GM12878 (cell line): Measurements from ENCODE around the gene RTCA. TPM values are rescaled to one million over a fixed set of nuclear protein-coding genes. Genes with fewer than 3 reads are reported as not detected.

Experiments used
- BCLAF1 ChIP-seq: fragments of 450-650 bp; IDR thresholded peaks from 2 replicates; pipeline ENCODE4 v1.6.1; 2017; ENCODE audit warnings: antibody characterized with exemption, mild to moderate bottlenecking, moderate library complexity
- CBFB ChIP-seq: IDR thresholded peaks from 2 replicates; pipeline ENCODE4 v1.6.1; 2016; ENCODE audit warnings: antibody characterized with exemption, low read depth
- CREM ChIP-seq: IDR thresholded peaks from 2 replicates; pipeline ENCODE4 v1.6.1; 2014; ENCODE audit warnings: antibody characterized with exemption, low read depth
- FOXM1 ChIP-seq: IDR thresholded peaks from 2 replicates; pipeline ENCODE4 v1.6.1; 2012; ENCODE audit warnings: low read depth, mild to moderate bottlenecking, inconsistent platforms, low read length, moderate library complexity
- HCFC1 ChIP-seq: fragments of 150-350 bp; IDR thresholded peaks from 2 replicates; pipeline ENCODE4 v1.6.1; 2014; ENCODE audit warnings: low read length
- MEF2A ChIP-seq: IDR thresholded peaks from 2 replicates; pipeline ENCODE4 v1.6.1; 2011; ENCODE audit warnings: low read depth, mild to moderate bottlenecking, low read length, moderate library complexity; ENCODE audit not compliant: insufficient read depth
- NKRF ChIP-seq: fragments of 450-650 bp; conservative IDR thresholded peaks from 2 replicates; pipeline ENCODE4 v1.6.1; 2017; ENCODE audit warnings: mild to moderate bottlenecking, moderate library complexity
- POLR2AphosphoS2 ChIP-seq: IDR thresholded peaks from 2 replicates; pipeline ENCODE4 v1.6.1; 2011; ENCODE audit warnings: low read depth, mild to moderate bottlenecking, low read length, improper control_type of control experiment, moderate library complexity
- SRF ChIP-seq, 2 experiments: IDR thresholded peaks; 2 replicates each; pipeline ENCODE4 v1.6.1; 2011; ENCODE audit warnings: low read depth in 2 of 2, low read length in 2 of 2, mild to moderate bottlenecking in 1 of 2, moderate library complexity in 1 of 2
- TARDBP ChIP-seq: IDR thresholded peaks from 2 replicates; pipeline ENCODE4 v1.6.1; 2016; ENCODE audit warnings: borderline replicate concordance
- TBL1XR1 ChIP-seq: IDR thresholded peaks from 2 replicates; pipeline ENCODE4 v1.6.1; 2012; ENCODE audit warnings: low read depth, low read length, improper control_type of control experiment
- YBX1 ChIP-seq: fragments of 450-650 bp; IDR thresholded peaks from 2 replicates; pipeline ENCODE4 v1.6.1; 2016; ENCODE audit warnings: antibody characterized with exemption
- ZBED1 ChIP-seq: IDR thresholded peaks from 2 replicates; pipeline ENCODE4 v1.6.1; 2016; ENCODE audit warnings: borderline replicate concordance
- polyA plus RNA-seq, 11 experiments: library from polyadenylated mRNA; depleted of rRNA in 4 of 11; unstranded in 6 of 11; stranded (reverse) in 5 of 11; fragments of >200 nt; fragmentation: Nextera tagmentation in 4 of 11; fragmentation: Illumina TruSeq in 1 of 11; extraction: Ambion mirVana in 4 of 11; extraction: Trizol in 1 of 11; gene quantifications; 1 replicate in 1 of 11; 2 replicates in 10 of 11; pipeline versions ENCODE4 v1.2.1 to v1.2.3, GENCODE V29; 2011 to 2016; ENCODE audit warnings: inconsistent platforms in 2 of 11, missing spikeins in 2 of 11, low read depth in 1 of 11
- total RNA-seq, 4 experiments: library from RNA; depleted of rRNA in 3 of 4; stranded (reverse); fragments of >200 nt in 3 of 4; fragmentation: Illumina TruSeq in 1 of 4; extraction: Trizol in 1 of 4; gene quantifications; 2 replicates each; pipeline versions ENCODE4 v1.2.1 to v1.2.3, GENCODE V29; 2013 to 2021
- TF ChIP-seq, protein P1 (sequence below): fragments of 450-650 bp; IDR thresholded peaks from 2 replicates; pipeline ENCODE4 v1.6.1; 2017; ENCODE audit warnings: borderline replicate concordance
- TF ChIP-seq, protein P2 (sequence below): IDR thresholded peaks from 2 replicates; pipeline ENCODE4 v1.6.1; 2012; ENCODE audit warnings: improper control_type of control experiment, low read depth, low read length; ENCODE audit not compliant: insufficient replicate concordance
- TF ChIP-seq, protein P3 (sequence below): fragments of 150-350 bp; IDR thresholded peaks from 2 replicates; pipeline ENCODE4 v1.6.1; 2014; ENCODE audit warnings: mild to moderate bottlenecking, low read depth, low read length

RTCA gene
- total and polyA plus RNA-seq, 10 of the 15 experiments (the other 5 are each of a cell fraction or from before 2014, with no cell fraction given): 10.3 to 63.5 (median 37.3) TPM

DNA sequence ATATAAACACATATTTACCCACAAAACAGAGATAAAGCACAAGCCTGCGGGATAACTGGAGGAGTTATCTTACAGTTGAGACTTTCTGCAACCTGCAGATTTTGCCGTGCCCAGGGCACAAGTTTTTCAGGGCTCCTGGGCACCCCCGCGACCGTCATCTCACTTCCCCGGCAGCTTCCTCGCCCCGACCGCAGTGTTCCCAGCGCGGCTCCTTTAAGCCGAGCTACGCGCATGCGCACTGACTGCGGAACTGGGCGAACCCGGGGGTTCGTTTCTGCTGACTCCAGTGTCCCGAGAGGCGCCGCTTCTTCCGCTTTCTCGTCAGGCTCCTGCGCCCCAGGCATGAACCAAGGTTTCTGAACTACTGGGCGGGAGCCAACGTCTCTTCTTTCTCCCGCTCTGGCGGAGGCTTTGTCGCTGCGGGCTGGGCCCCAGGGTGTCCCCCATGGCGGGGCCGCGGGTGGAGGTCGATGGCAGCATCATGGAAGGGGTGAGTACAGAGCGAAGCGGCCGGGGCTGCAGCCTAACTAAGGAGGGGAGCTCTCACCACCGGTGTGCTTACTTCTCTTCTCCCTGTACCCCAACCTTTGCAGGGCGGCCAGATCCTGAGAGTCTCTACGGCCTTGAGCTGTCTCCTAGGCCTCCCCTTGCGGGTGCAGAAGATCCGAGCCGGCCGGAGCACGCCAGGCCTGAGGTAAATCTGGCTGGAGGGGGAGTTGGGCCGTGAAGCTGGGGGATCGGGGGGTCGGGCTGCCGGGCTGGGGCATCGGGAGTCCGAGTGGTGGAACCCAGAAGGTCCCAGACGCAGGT is at the start of gene RTCA (continued):
- TF ChIP-seq, protein P1, sequence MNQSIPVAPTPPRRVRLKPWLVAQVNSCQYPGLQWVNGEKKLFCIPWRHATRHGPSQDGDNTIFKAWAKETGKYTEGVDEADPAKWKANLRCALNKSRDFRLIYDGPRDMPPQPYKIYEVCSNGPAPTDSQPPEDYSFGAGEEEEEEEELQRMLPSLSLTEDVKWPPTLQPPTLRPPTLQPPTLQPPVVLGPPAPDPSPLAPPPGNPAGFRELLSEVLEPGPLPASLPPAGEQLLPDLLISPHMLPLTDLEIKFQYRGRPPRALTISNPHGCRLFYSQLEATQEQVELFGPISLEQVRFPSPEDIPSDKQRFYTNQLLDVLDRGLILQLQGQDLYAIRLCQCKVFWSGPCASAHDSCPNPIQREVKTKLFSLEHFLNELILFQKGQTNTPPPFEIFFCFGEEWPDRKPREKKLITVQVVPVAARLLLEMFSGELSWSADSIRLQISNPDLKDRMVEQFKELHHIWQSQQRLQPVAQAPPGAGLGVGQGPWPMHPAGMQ: no peak
- TF ChIP-seq TARDBP (no peak), MEF2A (no peak), YBX1 (no peak), HCFC1 (0 out of 2 replicates have a peak, but pooled peaks have one; percentile 37), SRF (IDR thresholded peaks at IDR 0.05; ENCODE audit: low read depth in 2 of 2, low read length in 2 of 2) (no peak), TBL1XR1 (no peak), POLR2AphosphoS2 (peak; percentile 56; the same call in 1 of the 2 replicates), ZBED1 (no peak), FOXM1 (0 out of 2 replicates have a peak, but pooled peaks have one; percentile 32), NKRF (peak; percentile 80), BCLAF1 (no peak), CREM (peak; percentile 45; the same call in 1 of the 2 replicates), CBFB (peak; percentile 60; the same call in 1 of the 2 replicates)
- TF ChIP-seq, protein P2, sequence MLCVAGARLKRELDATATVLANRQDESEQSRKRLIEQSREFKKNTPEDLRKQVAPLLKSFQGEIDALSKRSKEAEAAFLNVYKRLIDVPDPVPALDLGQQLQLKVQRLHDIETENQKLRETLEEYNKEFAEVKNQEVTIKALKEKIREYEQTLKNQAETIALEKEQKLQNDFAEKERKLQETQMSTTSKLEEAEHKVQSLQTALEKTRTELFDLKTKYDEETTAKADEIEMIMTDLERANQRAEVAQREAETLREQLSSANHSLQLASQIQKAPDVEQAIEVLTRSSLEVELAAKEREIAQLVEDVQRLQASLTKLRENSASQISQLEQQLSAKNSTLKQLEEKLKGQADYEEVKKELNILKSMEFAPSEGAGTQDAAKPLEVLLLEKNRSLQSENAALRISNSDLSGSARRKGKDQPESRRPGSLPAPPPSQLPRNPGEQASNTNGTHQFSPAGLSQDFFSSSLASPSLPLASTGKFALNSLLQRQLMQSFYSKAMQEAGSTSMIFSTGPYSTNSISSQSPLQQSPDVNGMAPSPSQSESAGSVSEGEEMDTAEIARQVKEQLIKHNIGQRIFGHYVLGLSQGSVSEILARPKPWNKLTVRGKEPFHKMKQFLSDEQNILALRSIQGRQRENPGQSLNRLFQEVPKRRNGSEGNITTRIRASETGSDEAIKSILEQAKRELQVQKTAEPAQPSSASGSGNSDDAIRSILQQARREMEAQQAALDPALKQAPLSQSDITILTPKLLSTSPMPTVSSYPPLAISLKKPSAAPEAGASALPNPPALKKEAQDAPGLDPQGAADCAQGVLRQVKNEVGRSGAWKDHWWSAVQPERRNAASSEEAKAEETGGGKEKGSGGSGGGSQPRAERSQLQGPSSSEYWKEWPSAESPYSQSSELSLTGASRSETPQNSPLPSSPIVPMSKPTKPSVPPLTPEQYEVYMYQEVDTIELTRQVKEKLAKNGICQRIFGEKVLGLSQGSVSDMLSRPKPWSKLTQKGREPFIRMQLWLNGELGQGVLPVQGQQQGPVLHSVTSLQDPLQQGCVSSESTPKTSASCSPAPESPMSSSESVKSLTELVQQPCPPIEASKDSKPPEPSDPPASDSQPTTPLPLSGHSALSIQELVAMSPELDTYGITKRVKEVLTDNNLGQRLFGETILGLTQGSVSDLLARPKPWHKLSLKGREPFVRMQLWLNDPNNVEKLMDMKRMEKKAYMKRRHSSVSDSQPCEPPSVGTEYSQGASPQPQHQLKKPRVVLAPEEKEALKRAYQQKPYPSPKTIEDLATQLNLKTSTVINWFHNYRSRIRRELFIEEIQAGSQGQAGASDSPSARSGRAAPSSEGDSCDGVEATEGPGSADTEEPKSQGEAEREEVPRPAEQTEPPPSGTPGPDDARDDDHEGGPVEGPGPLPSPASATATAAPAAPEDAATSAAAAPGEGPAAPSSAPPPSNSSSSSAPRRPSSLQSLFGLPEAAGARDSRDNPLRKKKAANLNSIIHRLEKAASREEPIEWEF: no peak
- TF ChIP-seq, protein P3, sequence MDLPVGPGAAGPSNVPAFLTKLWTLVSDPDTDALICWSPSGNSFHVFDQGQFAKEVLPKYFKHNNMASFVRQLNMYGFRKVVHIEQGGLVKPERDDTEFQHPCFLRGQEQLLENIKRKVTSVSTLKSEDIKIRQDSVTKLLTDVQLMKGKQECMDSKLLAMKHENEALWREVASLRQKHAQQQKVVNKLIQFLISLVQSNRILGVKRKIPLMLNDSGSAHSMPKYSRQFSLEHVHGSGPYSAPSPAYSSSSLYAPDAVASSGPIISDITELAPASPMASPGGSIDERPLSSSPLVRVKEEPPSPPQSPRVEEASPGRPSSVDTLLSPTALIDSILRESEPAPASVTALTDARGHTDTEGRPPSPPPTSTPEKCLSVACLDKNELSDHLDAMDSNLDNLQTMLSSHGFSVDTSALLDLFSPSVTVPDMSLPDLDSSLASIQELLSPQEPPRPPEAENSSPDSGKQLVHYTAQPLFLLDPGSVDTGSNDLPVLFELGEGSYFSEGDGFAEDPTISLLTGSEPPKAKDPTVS: no peak
